Effector CD8-positive, alpha-beta T cell (primary cell): ENCODE measurements around the gene TFF3.
A peak's percentile ranks its signal among the peaks of the same experiment; 100 is the strongest.

Experiments used
- DNase-seq: peaks from one replicate; lab custom pipeline; 2025; lab: John Stamatoyannopoulos, UW

The TFF3 gene

DNA sequence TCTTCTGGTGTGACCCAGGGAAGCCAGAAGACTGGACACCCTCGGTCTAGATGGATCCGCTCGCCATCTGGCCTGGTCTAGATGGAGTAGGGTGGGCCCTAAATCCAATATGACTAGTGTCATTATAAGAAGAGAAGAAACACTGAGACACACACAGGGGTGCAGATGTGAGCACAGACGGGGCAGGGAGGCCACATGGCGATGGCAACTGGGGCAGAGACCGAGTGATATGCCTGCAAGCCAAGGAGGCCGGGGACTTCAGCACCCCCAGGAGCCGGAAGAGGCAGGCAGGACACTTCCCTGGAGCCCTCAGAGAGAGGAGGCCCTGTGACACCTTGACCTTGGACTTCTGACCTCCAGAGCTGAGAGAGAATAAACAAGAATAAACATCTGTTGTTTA, 5.6 kb upstream of the TFF3 start:
- no peak for DNase-seq

DNA sequence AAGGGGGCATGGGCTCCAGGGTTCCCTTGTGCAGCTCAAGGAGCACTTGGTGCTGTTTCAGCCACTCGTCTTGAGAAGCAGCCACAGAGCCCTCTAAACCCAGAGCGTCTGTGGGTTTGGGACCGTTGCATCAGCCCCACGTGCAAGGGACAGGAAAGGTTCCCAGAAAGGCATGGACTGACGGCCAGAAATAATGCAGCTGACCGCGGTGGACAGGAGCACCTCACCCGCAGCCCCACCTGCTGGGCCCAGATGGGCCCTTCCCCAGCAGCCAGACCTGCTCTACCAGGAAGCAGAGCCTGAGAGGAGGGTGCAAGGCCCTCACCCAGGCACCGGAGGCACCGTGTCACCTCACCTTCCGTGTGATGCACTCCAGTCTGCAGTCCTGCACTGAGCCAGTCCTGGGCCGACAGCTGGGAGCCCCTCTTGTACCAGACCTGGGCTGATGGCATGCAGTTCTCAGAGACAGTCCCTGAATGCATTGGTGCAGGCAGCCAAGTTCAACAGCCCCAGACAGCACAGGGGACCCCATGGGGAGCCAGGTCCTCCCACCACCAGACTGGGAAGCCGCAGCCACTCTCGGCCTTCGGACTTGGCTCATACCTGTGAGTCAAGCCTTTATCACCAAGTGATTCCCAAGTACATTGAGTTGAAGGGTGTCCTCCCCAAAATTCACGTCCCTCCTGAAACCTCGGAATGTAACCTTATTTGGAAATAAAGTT, 4.8 kb upstream of the TFF3 start:
- DNase-seq, result no peak

DNA sequence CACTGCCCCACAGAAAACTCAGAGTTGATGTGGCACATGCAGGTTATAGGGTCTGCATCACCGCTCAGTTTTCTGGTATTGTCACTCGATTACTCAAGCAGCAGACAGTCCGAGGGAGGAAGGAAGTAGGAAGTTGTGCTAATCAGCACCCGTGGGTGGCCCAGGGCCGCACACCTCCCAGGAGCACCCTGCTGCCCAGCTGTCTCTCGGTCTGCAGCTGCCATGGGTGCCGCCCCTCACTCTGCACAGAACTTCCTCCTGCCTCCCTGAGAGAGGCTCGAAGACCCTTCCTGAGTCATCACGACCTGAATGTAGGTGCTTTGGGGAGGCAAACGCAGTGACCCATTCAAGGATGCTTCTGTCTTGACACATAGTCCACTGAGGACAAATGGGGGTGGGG, 4.2 kb upstream of the TFF3 start:
- DNase-seq, result no peak

DNA sequence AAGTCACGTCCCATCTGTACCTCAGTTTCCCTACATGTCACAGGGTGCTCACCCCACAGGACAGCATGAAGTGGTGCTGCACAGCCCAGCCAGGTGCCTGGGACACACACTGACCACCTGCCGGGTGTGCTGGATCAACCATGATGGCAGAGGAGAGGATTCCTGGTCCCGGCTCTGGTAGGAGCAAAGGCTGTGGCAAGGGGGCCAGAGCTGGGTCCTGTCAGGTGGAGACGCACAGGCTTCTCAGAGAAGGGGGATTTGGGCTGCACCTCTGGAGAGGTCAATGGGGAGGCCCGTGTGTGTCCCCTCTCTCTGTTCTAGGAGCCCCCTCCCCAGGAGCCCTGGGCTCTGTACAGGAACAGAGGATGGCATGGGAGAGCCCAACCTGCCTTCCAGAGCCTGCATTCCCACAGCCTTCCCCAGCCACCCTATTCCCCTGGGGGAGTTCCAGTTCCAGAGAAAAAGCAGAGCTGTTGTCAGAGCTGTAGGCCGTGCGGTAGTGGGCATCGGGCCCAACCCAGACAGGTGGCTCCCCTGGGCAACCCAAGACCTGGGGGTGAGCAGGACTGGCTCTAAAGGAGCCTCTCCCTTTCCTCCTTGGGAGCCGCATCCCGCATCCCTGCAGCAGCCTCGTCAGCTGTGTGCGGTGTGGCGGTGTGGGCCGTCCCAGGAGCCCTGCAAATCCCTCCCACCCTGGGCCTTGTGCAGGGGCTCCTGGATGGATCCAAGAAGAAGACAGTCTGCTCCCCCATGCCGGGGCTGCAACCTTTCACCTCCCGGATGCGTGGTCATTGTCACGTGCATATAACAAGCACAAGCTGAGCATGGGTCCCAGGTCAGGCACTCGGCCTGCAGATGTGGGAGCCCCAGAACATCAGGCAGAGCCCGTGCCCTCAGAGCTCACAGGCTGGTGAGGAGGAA, 2.9 kb upstream of the TFF3 start:
- no peak for DNase-seq

DNA sequence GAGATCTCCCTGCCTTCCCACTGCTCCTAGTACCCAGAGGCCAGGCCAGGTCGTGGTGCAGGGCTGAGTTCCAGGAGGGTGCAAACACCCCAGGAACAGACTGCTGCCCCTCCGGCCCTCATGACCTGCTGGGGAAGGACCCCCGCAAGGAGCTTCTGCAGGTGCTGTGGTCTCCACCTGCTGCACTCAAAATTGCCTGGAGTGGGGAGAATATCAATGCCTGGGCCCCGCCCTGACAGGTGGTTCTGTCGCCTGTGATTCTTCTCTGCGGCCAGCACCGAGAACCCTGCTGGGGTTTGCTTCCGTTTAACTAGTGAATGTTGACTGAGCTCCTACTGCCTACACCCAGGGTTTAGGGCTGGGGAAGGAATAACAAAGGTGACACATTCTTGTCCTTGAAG, 2.1 kb upstream of the TFF3 start:
- DNase-seq, result no peak

DNA sequence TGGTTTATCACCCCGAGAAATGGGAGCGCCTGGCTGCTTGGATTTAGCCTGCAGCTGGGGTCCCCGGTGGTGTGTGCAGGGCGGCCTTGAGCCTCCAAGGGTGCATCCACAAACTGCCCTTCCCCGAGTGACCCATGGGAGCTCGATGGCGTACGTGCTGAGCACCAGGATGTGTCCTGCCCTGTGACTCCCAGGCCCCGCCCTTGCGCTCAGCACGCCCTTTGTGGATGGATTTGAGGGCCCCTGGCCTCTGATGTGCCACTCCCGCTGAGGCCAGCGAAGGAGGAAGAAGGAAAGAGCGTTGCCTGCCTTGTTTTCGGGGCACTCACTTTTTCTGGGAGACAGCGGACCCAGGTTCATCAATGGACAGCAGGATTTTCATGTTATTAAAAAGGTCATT, 1.7 kb upstream of the TFF3 start:
- DNase-seq, result no peak

DNA sequence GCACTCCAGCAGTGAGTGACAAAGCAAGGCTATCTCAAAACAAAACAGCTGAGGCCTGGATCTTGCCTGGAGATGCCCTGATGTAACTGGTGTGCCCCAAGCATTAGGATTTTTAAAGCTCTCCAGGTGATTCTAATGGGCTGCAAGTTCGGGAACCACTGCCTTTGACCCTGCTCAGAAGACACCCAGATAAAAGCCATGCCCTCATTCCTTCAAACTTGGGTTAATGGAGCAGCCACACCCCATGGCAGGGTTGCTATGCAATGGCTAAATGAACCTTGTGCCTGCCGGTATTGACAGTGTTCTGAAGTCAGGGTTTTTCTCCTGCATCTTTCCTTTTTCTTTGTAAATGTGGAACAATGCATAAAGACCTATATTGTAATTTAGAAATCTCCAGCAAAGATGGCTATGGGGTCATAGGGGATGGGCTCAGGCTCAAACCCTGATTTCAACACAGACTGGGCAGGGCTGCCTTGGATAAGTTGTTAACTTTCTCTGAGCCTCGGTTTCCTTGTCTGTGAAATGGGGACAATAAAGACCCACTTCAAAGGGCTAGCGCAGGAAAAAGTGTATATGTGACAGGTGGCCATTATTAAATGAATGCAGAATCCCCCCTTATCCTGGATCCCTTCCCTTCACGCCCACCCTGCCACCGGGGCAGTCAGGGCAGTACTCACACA, 453 bp downstream of the TFF3 start:
- DNase-seq, result no peak

DNA sequence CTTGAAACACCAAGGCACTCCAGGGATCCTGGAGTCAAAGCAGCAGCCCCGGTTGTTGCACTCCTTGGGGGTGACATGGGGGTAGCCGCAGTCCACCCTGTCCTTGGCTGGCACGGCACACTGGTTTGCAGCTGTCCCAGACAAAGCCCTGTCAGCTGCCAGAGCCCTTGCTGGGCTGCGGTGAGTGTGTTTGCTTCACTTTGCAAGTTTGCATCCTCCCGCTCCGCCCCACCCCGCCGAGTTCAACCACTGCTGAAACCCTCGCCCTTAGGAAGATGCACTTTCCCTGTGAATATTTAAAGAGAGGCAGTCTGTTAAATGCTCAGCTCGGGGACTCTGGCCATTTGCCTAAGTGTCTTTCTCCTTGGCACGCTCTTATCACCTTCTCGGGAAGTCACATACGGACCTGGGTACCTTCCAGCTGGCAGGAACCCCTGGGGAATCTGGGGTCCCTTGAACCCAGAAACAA, 1.7 kb downstream of the TFF3 start:
- DNase-seq, result no peak

DNA sequence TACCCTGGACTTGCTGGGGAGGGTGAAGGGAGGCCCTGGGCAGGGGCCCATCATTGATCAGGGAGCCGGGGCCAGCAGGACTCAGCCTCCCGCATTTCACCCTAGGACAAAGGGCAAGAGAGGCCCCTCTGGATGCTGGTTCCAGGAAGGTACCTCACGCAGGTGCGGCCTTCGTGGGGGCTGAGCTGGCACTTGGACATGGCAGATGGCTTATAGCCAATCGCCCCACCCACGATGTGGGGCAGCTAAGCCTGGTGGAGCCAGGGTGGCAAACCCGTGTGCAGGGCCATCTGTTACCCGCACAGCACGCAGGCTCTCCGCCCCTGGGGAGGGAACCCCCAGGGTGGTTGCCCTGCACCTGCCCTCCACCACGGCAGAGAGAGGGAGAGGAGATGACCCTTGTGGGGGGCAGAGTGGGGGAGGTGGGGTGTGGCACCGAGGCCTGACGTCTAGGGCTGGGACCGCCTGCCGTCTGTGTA, 2.5 kb downstream of the TFF3 start:
- no peak for DNase-seq

DNA sequence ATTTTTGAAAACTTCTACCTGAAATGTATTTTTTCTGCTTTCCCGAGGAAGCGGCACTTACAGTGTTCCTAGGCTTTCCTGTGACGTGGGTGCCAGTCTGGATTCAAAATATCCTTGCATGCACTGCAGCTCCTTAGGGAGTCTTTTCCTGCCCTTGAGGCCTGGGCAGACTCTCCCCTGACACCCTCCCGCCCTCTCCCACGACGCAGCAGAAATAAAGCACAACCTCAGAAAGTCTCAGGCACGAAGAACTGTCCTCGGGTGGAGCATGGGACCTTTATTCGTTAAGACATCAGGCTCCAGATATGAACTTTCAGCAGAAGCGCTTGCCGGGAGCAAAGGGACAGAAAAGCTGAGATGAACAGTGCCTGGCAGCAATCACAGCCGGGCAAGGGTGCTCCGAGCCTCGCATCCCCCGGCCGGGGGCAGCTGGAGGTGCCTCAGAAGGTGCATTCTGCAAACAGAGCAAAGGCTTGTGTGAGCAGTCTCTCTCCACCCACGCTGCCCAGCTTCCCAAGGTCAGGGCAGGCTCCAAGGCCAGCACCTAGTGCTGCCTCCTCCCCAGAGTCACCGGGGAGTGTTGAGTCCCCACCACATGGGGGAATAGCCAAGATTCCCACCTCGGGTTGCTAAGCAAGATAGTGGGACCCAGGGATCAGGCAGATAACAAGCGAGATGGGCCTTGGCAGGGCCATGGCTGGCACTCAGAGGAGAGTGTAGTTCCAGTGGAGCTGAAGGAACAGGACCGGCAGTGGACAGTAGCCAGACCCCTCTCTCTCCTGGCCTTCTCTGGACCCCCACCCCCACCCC, 3.2 kb downstream of the TFF3 start:
- no peak for DNase-seq

DNA sequence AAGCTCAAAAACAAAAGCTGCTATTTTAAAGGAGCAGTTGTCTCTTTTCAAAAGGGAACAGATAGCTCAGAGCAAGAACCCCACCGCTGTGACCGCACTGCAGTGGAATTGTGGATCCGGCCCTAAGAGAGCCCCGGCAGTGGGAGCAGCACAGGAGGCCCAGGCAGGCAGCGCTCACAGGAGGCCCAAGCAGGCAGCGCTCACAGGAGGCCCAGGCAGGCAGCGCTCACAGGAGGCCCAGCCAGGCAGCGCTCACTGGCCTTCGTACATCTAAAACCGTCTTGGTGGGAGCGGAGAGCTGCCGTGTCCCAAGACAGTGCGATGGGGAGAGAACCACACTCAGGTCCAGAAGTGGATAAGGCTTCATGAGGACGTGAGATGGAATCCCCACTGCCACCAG, 4.0 kb downstream of the TFF3 start:
- no peak for DNase-seq

DNA sequence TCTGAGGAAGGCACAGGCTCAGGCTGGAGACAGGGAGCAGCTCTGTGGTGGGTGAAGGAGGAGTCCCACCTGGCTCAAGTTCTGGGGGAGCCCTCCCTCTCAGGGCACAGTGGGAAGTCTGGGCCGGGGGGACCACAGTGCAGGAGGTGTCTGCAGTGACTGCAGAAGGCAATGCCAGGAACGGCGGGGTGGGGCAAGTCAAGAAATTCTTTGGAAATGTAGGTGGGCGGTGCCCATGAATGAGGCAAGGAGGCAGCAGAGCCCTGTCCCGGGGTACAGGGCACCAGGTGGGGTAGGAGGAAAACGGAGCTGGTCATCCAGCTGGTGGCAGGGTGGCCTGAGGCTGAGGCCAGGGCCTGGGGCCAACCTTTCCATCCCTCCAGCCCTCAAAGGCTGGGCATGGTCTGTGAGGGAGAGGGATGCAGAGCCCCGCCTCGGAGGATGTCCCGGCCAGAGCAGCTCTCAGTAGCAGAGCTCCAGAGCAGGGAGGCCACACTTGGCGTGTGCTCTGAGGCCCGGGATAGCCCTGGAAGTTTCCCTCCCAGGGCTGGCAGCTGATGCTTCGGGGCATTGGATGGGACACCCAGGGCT, 4.7 kb downstream of the TFF3 start:
- no peak for DNase-seq

DNA sequence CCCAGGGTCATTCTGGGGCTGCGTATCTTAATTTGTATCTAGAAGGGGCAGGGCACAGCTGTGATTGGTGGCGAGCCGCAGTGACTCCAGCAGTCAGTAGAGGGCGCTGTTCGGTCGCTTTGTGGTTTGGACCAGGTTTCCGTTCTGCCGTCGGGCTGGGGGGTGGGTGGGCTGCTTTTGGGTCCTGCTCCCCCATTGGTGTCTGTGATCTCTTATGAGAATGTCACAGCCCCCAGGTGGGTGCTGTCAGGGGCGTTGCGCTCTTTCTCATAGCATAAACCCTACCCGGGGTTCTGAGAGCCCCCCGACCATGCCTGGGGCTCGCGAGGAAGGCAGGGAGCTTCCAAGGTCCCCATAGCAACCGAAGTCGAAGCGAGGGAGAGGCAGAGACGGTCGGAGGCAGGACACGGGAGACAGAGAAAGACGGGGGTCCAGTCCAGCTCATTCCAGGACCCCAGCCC, 5.4 kb downstream of the TFF3 start:
- peak; percentile 55 for DNase-seq

DNA sequence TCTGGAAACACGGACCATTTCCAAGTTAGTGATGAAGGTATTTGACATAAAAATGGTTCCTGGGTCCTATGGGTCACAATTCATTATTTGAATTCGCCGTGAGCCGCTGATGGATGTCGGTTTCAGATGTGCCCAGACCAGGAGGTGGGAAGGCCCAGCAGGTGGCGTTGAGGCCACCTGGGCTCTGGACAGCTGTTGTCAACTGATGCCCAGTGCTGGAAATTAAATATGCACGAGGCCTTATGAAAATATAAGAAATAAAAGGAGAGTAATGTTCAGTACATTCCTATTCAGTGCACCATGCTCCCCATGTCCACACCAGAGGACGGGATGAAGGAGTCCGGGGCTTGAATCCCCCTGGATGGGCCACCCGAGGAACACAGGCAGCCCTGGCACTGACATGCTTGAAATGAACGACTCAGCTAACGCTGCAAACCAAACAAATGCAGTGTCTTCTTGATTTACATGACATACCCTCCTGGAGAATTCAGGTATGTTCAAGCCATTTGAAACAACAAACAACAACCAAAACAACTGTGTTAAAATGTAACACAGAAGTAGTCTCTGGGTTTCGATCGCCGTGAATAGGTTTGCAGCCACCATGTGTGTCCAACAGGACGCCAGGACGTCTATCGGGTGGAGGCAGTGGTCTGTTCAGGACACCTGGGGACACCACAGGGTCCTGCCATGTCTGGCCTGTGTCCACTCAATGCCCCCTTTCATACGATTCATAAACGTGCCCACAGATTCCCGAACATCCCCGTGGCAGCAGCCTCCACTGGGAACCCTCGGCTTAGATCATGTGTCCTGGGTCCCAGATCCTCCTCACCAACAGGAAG, 6.1 kb downstream of the TFF3 start:
- no peak for DNase-seq

DNA sequence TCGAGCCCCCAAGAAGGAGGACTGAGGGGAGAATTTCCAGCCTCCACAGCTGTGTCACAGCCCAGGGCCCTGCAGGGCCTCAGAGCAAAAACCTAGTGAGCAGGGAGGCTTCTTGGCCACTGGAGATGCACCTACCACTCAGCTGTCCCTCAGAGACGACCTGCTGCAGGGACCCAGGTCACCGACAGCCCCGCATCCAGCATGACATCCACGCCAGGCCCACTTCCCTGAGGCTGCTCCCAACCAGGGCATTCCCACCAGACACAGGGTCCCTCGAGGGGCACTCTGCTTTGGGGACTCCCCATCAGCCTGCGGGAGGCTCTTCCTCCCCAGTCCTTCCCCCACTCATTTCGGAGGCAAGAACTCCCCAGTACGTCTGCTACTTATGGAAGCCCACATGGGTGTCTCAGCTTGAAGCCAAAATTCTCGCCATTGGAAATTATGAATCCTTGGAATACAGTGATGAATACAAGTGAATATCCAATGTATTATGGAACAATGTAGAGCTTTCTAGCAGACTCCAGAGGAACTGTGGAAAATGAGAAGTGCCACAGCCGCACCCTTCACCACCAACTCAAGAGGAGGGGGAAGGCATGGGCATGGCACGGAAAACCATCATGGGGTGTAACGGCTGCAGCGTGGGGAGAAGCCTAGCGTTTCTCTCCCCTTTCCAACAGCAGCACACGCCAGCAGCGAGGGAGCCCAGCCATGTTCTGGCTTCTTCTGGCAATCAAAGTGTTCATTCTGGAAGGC, 6.9 kb downstream of the TFF3 start:
- DNase-seq, result no peak

DNA sequence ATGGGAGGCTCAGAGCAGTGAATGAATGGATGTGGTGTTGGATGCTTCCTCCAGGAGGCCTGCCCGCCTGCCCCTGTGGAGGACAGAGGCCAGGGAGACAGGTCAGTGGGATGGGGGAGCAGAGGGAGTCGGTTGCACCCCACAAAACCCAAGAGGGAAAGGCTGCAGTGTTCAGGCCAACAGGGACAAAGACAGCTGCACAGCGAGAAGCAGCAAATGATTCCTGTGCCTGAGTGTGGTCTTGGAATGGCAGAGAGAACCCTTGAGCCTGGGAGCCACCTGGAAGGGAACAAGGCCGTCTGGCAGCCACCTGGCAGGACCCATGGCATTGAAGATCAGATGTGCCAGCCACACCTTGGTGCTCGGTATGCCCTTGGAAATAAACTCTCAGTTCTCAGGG, 8.1 kb downstream of the TFF3 start:
- no peak for DNase-seq

DNA sequence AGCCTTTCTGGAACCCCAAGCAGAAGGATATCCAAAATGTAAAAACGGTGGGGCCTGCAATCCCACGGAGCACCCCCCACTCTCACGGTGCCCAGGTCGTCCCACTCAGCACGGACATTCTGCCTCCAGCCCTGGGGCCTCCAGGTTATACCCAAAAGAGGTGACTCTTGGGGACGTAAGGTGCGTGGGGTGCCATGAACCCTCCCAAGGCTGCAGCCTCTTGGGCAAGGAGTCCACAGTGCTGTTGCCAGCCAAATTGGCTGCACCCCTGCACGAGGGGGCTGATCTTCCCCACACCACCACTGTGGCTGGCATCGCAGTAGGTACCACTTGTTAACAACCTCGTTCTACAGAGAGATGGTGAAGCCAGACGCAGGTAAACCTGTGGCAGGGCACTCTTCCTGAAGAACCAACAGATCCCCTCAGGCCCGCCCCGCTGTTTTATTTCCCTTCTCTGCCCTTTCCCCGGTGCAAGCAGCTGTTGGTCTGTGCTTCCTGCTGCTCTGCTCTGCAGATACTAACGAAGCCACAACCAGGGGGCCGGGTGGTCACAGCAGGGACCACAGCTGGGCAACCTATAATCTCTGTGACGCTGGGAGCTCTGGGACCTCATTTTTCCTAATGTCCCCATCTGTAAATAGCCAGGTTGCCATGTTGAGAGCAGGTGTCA, 8.7 kb downstream of the TFF3 start:
- no peak for DNase-seq

DNA sequence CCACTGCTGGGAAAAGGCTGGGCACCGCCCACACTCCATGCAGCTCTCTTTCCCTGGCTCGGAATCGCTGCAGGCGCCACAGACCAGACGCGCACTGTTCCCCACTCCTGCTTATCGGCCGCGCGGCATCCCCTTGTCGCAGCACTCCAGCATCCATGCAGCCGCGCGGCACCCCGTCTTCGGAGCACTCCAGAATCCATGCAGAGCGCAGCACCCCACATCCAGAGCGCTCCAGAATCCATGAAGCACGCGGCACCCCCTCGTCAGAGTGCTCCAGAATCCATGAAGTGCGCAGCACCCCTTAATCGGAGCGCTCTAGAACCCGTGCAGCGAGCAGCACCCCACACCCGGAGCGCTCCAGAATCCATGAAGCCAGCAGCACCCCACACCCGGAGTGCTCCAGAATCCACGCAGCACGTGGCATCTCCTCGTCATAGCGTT, 9.5 kb downstream of the TFF3 start:
- no peak for DNase-seq
